ENCODE data around the gene PCDHGA9.

The PCDHGA9 gene

DNA sequence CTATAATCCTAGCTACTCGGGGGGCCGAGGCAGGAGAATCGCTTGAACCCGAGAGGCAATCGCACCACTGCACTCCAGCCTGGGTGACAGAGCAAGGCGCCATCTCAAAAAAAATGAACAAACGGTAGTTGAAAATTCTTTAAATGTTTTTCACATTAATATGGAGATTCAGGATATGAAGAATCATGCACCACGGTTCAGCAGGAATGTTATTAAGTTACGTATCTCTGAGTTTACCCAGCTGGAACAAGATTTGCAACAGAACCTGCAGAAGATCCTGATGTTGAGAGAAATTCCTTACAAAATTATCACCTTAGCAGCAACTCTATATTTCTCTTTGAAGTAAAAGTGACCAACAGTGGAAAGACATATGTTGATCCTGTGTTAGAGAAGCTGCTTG, 37.8 kb downstream of the PCDHGA9 start:
- TF ChIP-seq, protein P1, sequence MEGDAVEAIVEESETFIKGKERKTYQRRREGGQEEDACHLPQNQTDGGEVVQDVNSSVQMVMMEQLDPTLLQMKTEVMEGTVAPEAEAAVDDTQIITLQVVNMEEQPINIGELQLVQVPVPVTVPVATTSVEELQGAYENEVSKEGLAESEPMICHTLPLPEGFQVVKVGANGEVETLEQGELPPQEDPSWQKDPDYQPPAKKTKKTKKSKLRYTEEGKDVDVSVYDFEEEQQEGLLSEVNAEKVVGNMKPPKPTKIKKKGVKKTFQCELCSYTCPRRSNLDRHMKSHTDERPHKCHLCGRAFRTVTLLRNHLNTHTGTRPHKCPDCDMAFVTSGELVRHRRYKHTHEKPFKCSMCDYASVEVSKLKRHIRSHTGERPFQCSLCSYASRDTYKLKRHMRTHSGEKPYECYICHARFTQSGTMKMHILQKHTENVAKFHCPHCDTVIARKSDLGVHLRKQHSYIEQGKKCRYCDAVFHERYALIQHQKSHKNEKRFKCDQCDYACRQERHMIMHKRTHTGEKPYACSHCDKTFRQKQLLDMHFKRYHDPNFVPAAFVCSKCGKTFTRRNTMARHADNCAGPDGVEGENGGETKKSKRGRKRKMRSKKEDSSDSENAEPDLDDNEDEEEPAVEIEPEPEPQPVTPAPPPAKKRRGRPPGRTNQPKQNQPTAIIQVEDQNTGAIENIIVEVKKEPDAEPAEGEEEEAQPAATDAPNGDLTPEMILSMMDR (conservative IDR thresholded peaks at IDR 0.05; ENCODE audit: control insufficient read depth, insufficient read depth, low read depth, low read length): no peak
- DNase-seq (ENCODE audit: low read depth): no peak
- no peak overlapping the region for H3K4me3 ChIP-seq (ENCODE audit: control insufficient read depth, low read depth, low read length)

DNA sequence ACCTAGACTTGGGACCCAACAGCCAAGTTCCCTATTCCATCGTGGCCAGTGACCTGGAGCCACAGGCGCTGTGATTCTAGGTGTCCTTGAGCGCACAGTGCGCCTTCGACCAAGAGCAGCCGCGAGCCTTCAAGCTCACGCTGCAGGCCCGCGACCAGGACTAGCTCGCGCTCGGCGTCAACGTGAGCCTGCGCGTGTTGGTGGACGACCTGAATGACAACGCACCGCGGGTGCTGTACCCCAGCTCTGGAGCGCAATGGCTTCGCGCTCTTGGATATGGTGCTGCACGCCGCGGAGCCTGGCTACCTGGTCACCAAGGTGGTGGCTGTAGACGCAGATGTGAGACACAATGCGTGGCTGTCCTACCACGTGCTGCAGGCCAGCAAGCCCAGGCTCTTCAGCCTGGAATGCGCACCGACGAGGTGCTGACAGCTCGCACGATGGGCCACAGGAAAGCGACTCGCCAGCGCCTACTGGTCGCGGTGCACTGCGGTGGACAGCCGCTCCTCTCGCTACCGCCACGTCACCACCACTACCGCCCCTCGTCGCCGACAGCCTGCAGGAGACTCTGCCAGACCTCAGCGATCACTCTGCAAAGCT, 39.1 kb downstream of the PCDHGA9 start:
- TF ChIP-seq, protein P1 (conservative IDR thresholded peaks at IDR 0.05; ENCODE audit: control insufficient read depth, insufficient read depth, low read depth, low read length): no peak
- H3K4me3 ChIP-seq (ENCODE audit: control insufficient read depth, low read depth, low read length): no peak overlapping the region
- no peak for DNase-seq (ENCODE audit: low read depth)
